GM12892 (cell line): ENCODE data around the gene REV1.

Experiments used
- POLR2A ChIP-seq: IDR thresholded peaks from 2 replicates; pipeline ENCODE4 v1.6.1; 2011; ENCODE audit warnings: low read depth, low read length, control low read depth
- POLR2AphosphoS5 ChIP-seq: IDR thresholded peaks from 2 replicates; pipeline ENCODE4 v1.6.1; 2011; ENCODE audit warnings: low read depth, low read length, control low read depth

GRCh38 chr2:99504844-99505584 lies 15.2 kb upstream of the REV1 start:
- no peak for TF ChIP-seq POLR2AphosphoS5
- TF ChIP-seq POLR2A: no peak
